GM18861 (cell line): ENCODE data around the gene ARFIP1.

Experiments
- ATAC-seq: cut with Tn5 transposase; IDR thresholded peaks from one replicate; pipeline ENCODE4 v1.9.1; 2021; ENCODE audit not compliant: unreplicated experiment

ARFIP1 gene

GRCh38 chr4:152957437-152958171, 177.8 kb downstream of the ARFIP1 start:
- ATAC-seq: no peak

- no peak for ATAC-seq
Measured at GRCh38 chr4:152959080-152959479, 179.3 kb downstream of the ARFIP1 start.

GRCh38 chr4:152960082-152960481, 180.3 kb downstream of the ARFIP1 start:
- no peak for ATAC-seq

GRCh38 chr4:152961014-152961772, 181.4 kb downstream of the ARFIP1 start:
- no peak for ATAC-seq

- ATAC-seq: no peak
Measured at GRCh38 chr4:152961773-152962115, 182.0 kb downstream of the ARFIP1 start.
